K562 (cell line): ENCODE measurements around the gene SNRPD2. TPM values are rescaled to one million over a fixed set of nuclear protein-coding genes. Genes with fewer than 3 reads are reported as not detected.

ENCODE experiments used
- ATAC-seq: fragments of 200-7000 bp; cut with Tn5 transposase; 3 replicates; pipeline ENCODE4 v1.9.1; 2020; ENCODE audit warnings: moderate library complexity
- BruUV-seq: library from RNA; stranded (reverse); fragments of 400-500 nt; replicated peaks from 2 replicates; lab custom pipeline; 2021; lab: Mats Ljungman, UMichigan
- CTCF ChIA-PET: fragments of 300-600 bp; formaldehyde crosslinking; extraction: SDS; loops from one replicate; lab custom pipeline; 2021; ENCODE audit warnings: low intra/inter-chr PET ratio; lab: Yijun Ruan, JAX
- POLR2A ChIA-PET: fragments of 300-600, 350-650 bp; sonication (Branson Sonifier 250); formaldehyde crosslinking; extraction: SDS; loops from one replicate; lab custom pipeline; 2021; ENCODE audit warnings: antibody characterized with exemption, inconsistent platforms; lab: Yijun Ruan, JAX
- DNase-seq, 4 experiments: peaks; one replicate each; pipeline versions ENCODE4 v3.0.0 to v3.0.0-alpha.2; 2011 to 2018; ENCODE audit warnings: low spot score in 3 of 4, mixed read lengths in 3 of 4; ENCODE audit errors: extremely low read depth in 1 of 4
- FAIRE-seq: peaks from 2 replicates; lab custom pipeline; 2011; peaks lifted over from hg19 to GRCh38; lab: Jason Lieb, UNC
- H2AFZ ChIP-seq: 2 replicates; pipeline ENCODE4 v1.6.0; 2011; ENCODE audit warnings: low read depth, low read length, control low read depth, inconsistent platforms
- H3K27ac ChIP-seq: fragments of 200-600 bp; 3 replicates; pipeline ENCODE4 v1.8.0; 2011; ENCODE audit warnings: low read depth, mild to moderate bottlenecking, control low read depth, inconsistent platforms, low read length, moderate library complexity, mixed read lengths; ENCODE audit errors: extremely low read depth
- H3K27me3 ChIP-seq, 2 experiments: fragments of 300-600 bp in 1 of 2; 2 replicates in 1 of 2; 3 replicates in 1 of 2; pipeline versions ENCODE4 v1.6.0 to v1.8.0; 2011; ENCODE audit warnings: inconsistent platforms in 2 of 2, low read length in 2 of 2, mild to moderate bottlenecking in 1 of 2, mixed read lengths in 1 of 2, moderate library complexity in 1 of 2; ENCODE audit not compliant: control insufficient read depth in 2 of 2, insufficient read depth in 2 of 2
- H3K36me3 ChIP-seq: fragments of 300-600 bp; 3 replicates; pipeline ENCODE4 v1.8.0; 2011; ENCODE audit warnings: mild to moderate bottlenecking, low read length, inconsistent platforms; ENCODE audit not compliant: control insufficient read depth, insufficient read depth
- H3K4me1 ChIP-seq, 2 experiments: fragments of 200-600 bp in 1 of 2; replicated peaks in 1 of 2; 2 replicates in 1 of 2; 3 replicates in 1 of 2; pipeline versions ENCODE4 v1.5.1 to v1.8.0; 2011; ENCODE audit warnings: inconsistent platforms in 2 of 2, low read length in 2 of 2, mild to moderate bottlenecking in 1 of 2, mixed read lengths in 1 of 2, moderate library complexity in 1 of 2; ENCODE audit not compliant: control insufficient read depth in 2 of 2, insufficient read depth in 2 of 2
- H3K4me2 ChIP-seq: 2 replicates; pipeline ENCODE4 v1.6.1; 2011; ENCODE audit warnings: low read length, control low read depth, inconsistent platforms, mixed read lengths; ENCODE audit not compliant: insufficient read depth
- H3K4me3 ChIP-seq: fragments of 200-600 bp; sonication (generic), shearing (Covaris generic); 2 replicates; pipeline ENCODE4 v1.5.1; 2016; ENCODE audit warnings: control low read depth, inconsistent platforms
- H3K79me2 ChIP-seq: fragments of 200-600 bp; 3 replicates; pipeline ENCODE4 v1.8.0; 2011; ENCODE audit warnings: low read length, inconsistent platforms; ENCODE audit not compliant: control insufficient read depth, insufficient read depth
- H3K9ac ChIP-seq, 2 experiments: 2 replicates each; pipeline versions ENCODE4 v1.6.0 to v1.6.1; 2011; ENCODE audit warnings: low read depth in 2 of 2, low read length in 2 of 2, control low read depth in 1 of 2, inconsistent platforms in 1 of 2, mild to moderate bottlenecking in 1 of 2, mixed read lengths in 1 of 2; ENCODE audit not compliant: insufficient read depth in 1 of 2
- H3K9me1 ChIP-seq: one replicate; pipeline ENCODE4 v1.6.0; 2011; ENCODE audit warnings: inconsistent platforms, mild to moderate bottlenecking, low read length, moderate library complexity; ENCODE audit not compliant: control insufficient read depth, insufficient read depth
- H3K9me3 ChIP-seq: replicated peaks from 2 replicates; pipeline ENCODE4 v1.5.1; 2011; ENCODE audit warnings: low read depth, low read length, inconsistent platforms; ENCODE audit not compliant: control insufficient read depth, insufficient read depth
- H4K20me1 ChIP-seq: replicated peaks from 2 replicates; pipeline ENCODE4 v1.6.1; 2011; ENCODE audit warnings: low read length, inconsistent platforms, mixed read lengths; ENCODE audit not compliant: control insufficient read depth, insufficient read depth
- ATF3 ChIP-seq, 2 experiments: fragments of 450-650 bp in 1 of 2; sonication (generic) in 1 of 2; formaldehyde crosslinking in 1 of 2; IDR thresholded peaks in 1 of 2; conservative IDR thresholded peaks in 1 of 2; 2 replicates each; pipeline versions ENCODE4 v1.6.1 to v1.8.1; 2016 to 2023; ENCODE audit warnings: mild to moderate bottlenecking in 2 of 2, moderate library complexity in 2 of 2, inconsistent platforms in 1 of 2, missing genetic modification reagents in 1 of 2
- FUS ChIP-seq: fragments of 200-400 bp; formaldehyde crosslinking; optimal IDR thresholded peaks from 2 replicates; pipeline ENCODE3; 2017; ENCODE audit warnings: low read depth, low read length
- KDM1A ChIP-seq, 2 experiments: fragments of 450-650 bp; IDR thresholded peaks; 2 replicates each; pipeline ENCODE4 v1.6.1; 2016; ENCODE audit warnings: mild to moderate bottlenecking in 2 of 2
- MEIS2 ChIP-seq: fragments of 450-650 bp; IDR thresholded peaks from 2 replicates; pipeline ENCODE4 v1.6.1; 2014; ENCODE audit warnings: mild to moderate bottlenecking; ENCODE audit not compliant: partially characterized antibody
- TEAD2 ChIP-seq: fragments of 450-650 bp; IDR thresholded peaks from 2 replicates; pipeline ENCODE4 v1.6.1; 2016; ENCODE audit warnings: missing genetic modification characterization, control low read depth, missing compliant biosample characterization
- ZBTB7A ChIP-seq: IDR thresholded peaks from 2 replicates; pipeline ENCODE4 v1.6.1; 2011; ENCODE audit warnings: low read depth, mild to moderate bottlenecking, low read length, moderate library complexity, borderline replicate concordance; ENCODE audit not compliant: control insufficient read depth
- WGBS: fragments of 100-300 bp; shearing (Covaris generic); methylation state at CpG from one replicate; pipeline ENCODE4 v1.1.6; 2016; ENCODE audit warnings: low coverage, mixed read lengths; ENCODE audit not compliant: insufficient coverage; ENCODE audit errors: missing lambda C conversion rate; 5-methylcytosine and 5-hydroxymethylcytosine counted together
- in situ Hi-C: fragments of 300-500 bp; cut with MboI; formaldehyde crosslinking; loops from 4 replicates; pipeline ENCODE4 v1.15.0; 2018; ENCODE audit warnings: inconsistent platforms, mixed read lengths
- intact Hi-C: fragments of 100-400 bp; cut with micrococcal nuclease; formaldehyde crosslinking; loops from 2 replicates; pipeline ENCODE4 v1.14.2; 2022
- polyA plus RNA-seq, 8 experiments: library from polyadenylated mRNA; depleted of rRNA in 4 of 8; stranded (reverse) in 5 of 8; unstranded in 3 of 8; fragments of >200 nt; fragmentation: Nextera tagmentation in 2 of 8; fragmentation: Illumina TruSeq in 1 of 8; extraction: Ambion mirVana in 2 of 8; extraction: Trizol in 1 of 8; gene quantifications; 2 replicates each; pipeline versions ENCODE4 v1.2.1 to v1.2.3, GENCODE V29; 2011 to 2014; ENCODE audit warnings: inconsistent platforms in 1 of 8, missing spikeins in 1 of 8
- total RNA-seq, 7 experiments: library from RNA; depleted of rRNA in 6 of 7; stranded (reverse); fragments of >200 nt in 6 of 7; fragmentation: Illumina TruSeq in 2 of 7; extraction: Trizol in 2 of 7; gene quantifications; 2 replicates each; pipeline versions ENCODE4 v1.2.1 to v1.2.3, GENCODE V29; 2011 to 2021; ENCODE audit warnings: low replicate concordance in 1 of 7

SNRPD2 gene
- total and polyA plus RNA-seq, 9 of the 15 experiments (the other 6 are each of a cell fraction or from before 2014, with no cell fraction given), result 728 to 4,411 (median 1,029) TPM

GRCh38 chr19:45653634-45654033 is 38.1 kb downstream of the SNRPD2 start:
- H3K9me3 ChIP-seq, result no peaks in the 10 kb centered on the region
- FAIRE-seq (peak; percentile 44), ATAC-seq (peak; percentile 22; the same call in 2 of the 3 replicates), DNase-seq (no peak)
- in situ Hi-C loops, result no loop called here
- BruUV-seq, result no TSS peak
- H3K4me3 ChIP-seq, result no peak overlapping the region
- H3K36me3 ChIP-seq, result no peaks in the 10 kb centered on the region
- peaks cover 4 to 7% of the 10 kb centered on the region in 2 experiments; a peak in 2 of 5 replicates for H3K4me1 ChIP-seq
- H3K79me2 ChIP-seq, result no peaks in the 10 kb centered on the region
- POLR2A ChIA-PET, result interaction anchor here (0.6 kb wide), 1 partner anchor 12 kb away, joined by 3 read pairs; no protein-coding TSS in a partner anchor
- no peak for TF ChIP-seq FUS
- TF ChIP-seq MEIS2, result peak; percentile 44
- peak; percentile 71; the same call in 1 of the 2 replicates for TF ChIP-seq ZBTB7A
- TF ChIP-seq ATF3 (IDR thresholded peaks at IDR 0.05), result 0 out of 2 replicates have a peak, but pooled peaks have one; percentile 17
- no peak for TF ChIP-seq ATF3 (CRISPR knock-in tag; conservative IDR thresholded peaks at IDR 0.05)
- no peak for TF ChIP-seq TEAD2 (tag)
- peak in 1 of 2 experiments; percentile 9; a peak in 1 of 4 replicates for TF ChIP-seq KDM1A (IDR thresholded peaks at IDR 0.05)
- CTCF ChIA-PET, result no interaction called here
- H3K9ac ChIP-seq, result peak overlapping the region in 1 of 2 experiments; percentile 43; a peak in 1 of 4 replicates
- no peak overlapping the region for H3K27ac ChIP-seq
- H4K20me1 ChIP-seq, result no peaks in the 10 kb centered on the region
- WGBS, result 15% methylated on average over 5 of the region's 5 CpGs
- H3K9me1 ChIP-seq, result no peaks in the 10 kb centered on the region
- no peaks in the 10 kb centered on the region for H3K27me3 ChIP-seq
- H3K4me2 ChIP-seq, result no peak overlapping the region; the same call in 1 of the 2 replicates
- intact Hi-C loops, result no loop called here
- no peak overlapping the region for H2AFZ ChIP-seq
